GM12873 (cell line): ENCODE results near the gene CSNK1D.
A peak's percentile ranks its signal among the peaks of the same experiment; 100 is the strongest.

ENCODE experiments used
- TF ChIP-seq, protein P1 (sequence below): IDR thresholded peaks from 2 replicates; pipeline ENCODE4 v1.5.1; 2012; ENCODE audit warnings: low read depth, mild to moderate bottlenecking, moderate library complexity, low read length, control low read depth; ENCODE audit not compliant: insufficient read depth; ENCODE audit errors: missing control alignments

CSNK1D gene

DNA sequence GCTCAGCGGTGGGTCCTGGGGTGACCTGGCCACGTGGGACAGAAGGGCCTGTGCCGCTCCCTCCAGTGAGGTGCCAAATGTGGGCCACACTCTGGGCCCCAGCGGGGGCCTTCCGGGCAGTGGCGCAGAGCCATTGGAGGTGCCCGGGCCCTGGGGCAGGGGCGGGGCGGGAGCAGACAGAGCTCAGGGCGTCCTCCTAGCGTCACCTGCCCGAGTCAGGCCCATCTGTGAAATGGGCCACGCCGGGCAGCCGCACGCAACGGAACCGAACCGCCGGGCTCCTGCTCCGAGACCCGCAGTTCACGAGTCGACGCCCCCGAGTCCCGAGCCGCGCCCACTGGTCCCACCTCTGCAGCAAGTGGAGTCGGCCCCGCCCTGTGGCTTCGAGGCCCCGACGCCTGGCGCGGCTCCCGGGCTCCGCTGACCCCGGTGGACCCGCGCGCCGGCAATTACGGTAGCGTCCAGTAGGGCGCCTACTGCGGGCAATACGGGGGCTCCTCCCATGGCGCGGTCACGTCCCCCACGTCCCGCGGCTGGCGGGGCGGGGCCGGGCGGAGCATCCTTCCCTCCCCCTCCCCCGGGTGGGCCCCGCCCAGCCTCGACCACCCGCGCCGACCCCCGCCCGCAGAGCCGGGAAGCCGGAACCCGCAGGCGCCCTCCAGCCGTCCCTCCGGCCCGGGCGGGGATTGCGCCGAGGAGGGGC lies 42.7 kb downstream of the CSNK1D start:
- TF ChIP-seq, protein P1, sequence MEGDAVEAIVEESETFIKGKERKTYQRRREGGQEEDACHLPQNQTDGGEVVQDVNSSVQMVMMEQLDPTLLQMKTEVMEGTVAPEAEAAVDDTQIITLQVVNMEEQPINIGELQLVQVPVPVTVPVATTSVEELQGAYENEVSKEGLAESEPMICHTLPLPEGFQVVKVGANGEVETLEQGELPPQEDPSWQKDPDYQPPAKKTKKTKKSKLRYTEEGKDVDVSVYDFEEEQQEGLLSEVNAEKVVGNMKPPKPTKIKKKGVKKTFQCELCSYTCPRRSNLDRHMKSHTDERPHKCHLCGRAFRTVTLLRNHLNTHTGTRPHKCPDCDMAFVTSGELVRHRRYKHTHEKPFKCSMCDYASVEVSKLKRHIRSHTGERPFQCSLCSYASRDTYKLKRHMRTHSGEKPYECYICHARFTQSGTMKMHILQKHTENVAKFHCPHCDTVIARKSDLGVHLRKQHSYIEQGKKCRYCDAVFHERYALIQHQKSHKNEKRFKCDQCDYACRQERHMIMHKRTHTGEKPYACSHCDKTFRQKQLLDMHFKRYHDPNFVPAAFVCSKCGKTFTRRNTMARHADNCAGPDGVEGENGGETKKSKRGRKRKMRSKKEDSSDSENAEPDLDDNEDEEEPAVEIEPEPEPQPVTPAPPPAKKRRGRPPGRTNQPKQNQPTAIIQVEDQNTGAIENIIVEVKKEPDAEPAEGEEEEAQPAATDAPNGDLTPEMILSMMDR = peak; percentile 44

DNA sequence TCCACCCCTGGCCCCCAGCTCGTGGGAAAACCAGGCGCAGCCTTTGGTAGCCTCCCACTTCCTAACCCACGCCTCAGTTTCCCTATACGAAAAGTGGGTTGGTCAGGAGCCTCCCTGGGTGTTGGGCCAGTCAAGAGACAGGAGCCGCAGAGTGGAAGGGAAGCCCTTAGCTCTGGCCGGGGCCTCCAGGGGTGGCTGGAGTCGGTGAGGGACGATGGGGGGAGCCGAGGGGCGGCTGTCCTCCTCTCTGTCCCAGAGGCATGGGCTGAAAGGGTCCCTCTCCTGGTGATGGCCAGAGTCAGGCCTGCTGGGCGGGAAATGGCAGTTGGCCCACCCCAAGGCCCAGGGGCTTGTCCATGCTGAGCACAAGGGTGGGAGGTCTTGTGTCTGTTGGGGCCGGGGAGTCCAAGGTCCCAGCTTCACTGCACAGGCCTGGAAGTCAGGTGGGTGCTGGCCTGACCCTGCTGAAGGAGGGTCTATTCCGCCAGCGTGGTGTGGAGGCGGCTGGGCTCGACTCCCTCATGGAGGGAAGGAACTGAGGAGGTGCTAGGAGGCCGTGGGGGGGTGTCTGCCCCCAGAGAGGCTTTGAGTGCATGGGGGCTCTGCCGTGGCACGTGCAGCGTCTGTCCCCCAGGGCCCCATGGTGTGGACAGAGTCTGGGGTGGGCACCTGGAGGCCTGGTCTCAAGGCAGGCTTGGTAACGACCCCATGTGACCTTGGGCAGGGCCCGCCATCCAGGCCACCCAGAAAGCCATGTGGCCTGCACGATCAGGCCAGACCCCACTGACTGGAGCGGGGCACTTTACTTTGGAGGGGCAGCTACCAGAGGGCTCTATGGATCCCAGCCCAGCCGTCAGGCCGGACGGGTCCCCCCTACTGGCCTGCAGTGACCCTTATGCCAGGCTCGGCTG lies 43.5 kb downstream of the CSNK1D start:
- TF ChIP-seq, protein P1 = no peak

DNA sequence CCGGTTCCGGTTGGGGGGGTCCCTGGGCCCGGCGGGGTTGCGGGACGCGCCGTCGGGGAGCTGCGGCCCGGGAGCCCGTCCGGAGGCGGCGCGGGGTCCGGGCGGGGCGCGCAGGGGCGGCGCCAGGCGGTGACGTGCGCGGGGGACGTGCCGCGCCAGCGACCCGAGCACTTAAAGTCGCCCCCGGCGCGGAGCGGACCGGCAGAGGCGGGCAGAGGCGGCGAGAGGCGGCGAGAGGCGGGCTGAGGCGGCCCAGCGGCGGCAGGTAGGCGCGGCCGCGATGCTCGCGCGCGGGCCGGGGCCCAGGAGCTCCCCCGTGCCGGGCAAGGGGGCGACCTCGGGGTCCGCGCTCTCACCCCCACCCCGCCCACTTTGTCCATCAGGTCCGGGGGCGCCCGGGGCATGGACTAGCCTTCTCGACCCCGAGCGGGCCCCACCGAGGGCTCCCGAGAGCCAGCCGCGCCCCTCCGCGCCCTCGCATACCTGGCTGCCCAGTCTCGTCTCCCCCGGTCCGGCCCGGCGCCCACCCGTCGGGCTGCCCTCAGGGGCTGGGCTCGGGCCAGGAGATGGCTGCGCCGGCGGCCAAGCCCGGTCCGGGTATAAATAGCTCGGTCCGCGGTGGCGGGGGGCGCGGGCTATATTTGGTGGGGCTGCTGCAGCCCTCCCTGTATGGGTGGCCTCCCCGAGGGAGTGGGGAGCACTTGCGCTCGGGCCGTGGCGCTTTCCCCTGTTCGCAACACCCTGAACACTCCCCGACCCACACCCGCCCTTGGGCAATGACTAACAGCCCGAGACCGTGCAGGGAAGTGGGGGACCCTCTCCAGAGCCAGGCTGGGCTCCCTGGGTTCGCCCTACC lies 44.4 kb downstream of the CSNK1D start, which contains the start of gene SLC16A3:
SLC16A3 (plus strand) TSS at position 201 of the 856 bp plus-strand sequence. CDS start 6,967 bp downstream, outside the sequence.
- TF ChIP-seq, protein P1 = no peak

DNA sequence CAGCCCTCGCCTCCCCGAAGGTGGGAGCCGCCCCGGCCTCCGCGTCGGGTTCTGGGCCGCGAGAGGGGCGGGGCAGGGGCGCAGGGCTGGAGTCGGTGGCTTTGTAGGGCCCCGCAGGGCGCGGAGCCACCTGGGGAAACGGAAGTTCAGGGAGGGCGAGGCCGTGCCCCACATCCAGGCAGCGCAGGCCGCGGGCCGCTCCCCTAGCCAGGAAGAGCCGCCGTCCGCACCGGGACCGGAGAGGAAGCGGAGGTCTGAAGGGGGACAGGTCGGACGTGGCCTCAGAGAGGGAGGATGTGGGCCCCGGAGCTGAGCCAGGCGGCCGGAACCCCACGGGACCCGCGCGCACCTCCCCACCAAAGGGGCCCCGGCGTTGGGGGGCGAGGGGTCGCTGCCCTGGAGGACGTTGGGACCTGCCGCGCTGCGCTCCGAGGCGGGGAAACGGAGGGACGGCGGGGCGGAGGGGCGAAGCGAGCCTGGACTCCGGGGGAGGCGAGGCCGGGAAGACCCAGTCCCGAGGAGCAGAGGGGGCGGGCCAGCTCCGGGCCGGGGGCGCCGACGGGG lies 45.1 kb downstream of the CSNK1D start:
- TF ChIP-seq, protein P1 = no peak

DNA sequence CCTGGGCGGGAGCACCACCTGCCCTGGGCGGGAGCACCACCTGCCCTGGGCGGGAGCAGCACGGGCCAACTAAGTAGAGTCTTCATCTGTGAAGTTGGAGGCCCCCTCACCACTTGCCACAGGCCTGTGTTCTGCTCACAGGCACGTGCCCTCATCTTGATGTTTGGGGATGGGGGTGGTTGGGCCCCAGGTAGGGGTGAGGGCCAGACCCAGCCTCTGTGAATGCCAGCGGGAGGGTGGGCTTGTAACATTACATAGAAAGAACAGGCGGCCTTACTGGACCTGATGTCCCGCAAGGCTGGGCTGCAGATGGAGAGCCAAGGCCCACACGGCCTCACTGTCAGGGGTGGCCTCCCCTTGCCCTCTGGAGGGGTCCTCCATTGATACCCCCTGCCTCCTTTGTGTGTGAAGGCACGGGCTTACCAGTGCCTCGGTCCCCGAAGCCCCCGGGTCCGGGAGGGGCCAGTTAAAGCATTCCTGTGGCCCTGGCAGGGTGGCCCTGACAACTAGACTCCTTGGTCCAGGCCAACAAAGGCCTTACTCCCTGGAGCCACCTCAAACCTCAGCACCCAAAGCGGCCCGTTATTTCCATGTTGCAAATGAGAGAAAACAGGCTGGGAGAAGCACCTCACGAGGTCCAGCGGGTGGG lies 45.7 kb downstream of the CSNK1D start:
- TF ChIP-seq, protein P1 = no peak

DNA sequence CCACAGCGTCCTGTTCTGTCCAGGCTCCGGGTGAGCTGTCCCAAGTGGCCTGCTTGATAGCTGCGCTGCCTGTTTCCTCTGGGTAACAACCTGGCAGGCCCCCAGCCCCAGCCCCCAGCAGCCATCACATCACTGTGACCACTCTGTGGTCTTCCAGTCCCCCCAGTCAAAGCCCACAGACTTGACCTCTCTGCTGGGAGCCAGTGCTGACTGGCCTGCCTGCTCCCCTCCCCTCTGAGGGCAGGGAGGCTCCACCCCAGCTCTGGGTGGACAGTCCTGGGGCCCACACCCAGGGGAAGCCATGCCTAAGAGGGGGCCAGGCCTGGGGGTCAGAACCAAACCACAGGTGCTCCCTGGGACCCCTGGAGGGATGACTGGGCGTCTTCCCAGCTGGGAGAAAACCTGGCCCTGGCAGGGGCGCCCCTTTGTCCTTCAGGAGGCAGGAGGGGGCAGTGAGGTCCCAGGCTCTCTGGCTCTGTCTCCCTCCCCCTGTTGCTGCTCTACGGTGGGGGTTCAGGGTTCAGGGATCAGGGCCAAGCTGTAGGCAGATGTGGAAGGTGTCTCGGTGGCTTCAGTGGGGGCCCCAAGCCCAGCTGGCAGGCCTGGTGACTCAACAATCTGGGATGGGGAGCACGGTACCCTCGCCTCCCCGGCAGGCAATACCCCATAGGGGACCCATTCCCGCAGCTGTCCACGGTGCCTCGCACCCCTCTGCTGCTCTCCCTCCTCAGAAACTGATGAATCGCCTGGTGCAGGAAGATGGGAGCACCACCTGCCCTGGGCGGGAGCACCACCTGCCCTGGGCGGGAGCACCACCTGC lies 46.5 kb downstream of the CSNK1D start:
- TF ChIP-seq, protein P1 = no peak
